Measurements from ENCODE around the gene NEK10. TPM values are rescaled to one million over a fixed set of nuclear protein-coding genes. Genes with fewer than 3 reads are reported as not detected.
"Not testable (repeated sequence)": the region's sequence is repeated elsewhere in the genome, so short reads cannot be mapped to it uniquely, and the experiment has no call there.

NEK10 gene
- total RNA-seq, 1 donor from 2014 or later, result 4.2 TPM

DNA sequence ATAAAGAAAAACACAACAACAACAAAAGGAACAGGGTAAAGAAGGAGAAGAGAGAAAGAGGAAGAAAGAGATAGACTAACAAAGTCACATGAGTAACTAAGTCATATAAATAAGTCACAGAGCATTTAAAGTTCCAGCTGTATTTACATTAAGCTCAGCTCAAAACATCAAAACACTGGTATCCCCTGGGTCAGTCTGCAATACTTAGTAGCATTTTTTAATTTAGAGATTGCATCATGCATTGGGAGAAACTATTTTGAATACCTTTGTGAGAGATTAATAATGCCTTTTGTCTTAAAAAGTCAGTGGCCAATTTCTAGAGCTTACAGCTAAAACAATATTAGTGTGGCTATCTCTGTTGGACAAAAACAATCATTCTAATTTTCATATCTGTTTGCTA, 78.4 kb downstream of the NEK10 start:
- Mint-ChIP-seq H3K9me3 (no peaks in the 10 kb centered on the region), H3K4me3 (no peak overlapping the region), H3K36me3 (no peaks in the 10 kb centered on the region), H3K27me3 (no peaks in the 10 kb centered on the region), H3K27ac (no peak overlapping the region), H3K4me1 (ENCODE audit: unreplicated experiment) (no peaks in the 10 kb centered on the region)
- no peak for DNase-seq (ENCODE audit: extremely low spot score, unreplicated experiment)
- TF ChIP-seq, protein P1, sequence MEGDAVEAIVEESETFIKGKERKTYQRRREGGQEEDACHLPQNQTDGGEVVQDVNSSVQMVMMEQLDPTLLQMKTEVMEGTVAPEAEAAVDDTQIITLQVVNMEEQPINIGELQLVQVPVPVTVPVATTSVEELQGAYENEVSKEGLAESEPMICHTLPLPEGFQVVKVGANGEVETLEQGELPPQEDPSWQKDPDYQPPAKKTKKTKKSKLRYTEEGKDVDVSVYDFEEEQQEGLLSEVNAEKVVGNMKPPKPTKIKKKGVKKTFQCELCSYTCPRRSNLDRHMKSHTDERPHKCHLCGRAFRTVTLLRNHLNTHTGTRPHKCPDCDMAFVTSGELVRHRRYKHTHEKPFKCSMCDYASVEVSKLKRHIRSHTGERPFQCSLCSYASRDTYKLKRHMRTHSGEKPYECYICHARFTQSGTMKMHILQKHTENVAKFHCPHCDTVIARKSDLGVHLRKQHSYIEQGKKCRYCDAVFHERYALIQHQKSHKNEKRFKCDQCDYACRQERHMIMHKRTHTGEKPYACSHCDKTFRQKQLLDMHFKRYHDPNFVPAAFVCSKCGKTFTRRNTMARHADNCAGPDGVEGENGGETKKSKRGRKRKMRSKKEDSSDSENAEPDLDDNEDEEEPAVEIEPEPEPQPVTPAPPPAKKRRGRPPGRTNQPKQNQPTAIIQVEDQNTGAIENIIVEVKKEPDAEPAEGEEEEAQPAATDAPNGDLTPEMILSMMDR (conservative IDR thresholded peaks at IDR 0.05), result no peak

DNA sequence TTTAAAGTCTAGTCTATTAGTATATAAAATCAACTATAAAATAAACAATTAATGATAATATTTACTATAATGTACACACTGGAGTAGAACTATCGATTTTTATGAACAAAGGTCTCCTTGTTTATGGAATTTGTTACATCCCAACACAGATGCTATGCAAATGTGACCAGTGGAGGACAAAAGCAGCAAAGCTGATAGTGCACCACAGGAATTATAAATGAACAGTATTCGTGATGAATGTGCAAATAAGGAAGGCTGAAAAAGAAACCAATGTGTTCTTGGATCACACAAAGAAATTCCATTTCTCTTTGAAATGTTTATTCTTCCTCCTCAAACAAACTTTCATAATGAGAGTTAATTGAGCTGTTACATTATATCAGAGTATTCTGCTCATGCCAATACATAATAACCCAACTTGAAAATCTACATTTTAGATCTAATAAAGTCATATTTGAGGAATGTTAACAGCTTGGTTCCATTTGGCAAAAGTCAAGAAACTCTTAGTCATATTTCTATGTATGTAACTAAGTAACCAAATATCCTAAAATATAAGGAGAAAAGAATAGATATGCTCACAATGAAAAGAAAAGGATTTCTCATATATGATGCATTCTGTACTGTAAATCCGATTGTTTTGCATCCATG, 79.3 kb downstream of the NEK10 start:
- Mint-ChIP-seq H3K27ac (no peak overlapping the region), H3K9me3 (no peaks in the 10 kb centered on the region), H3K4me3 (no peak overlapping the region), H3K27me3 (no peaks in the 10 kb centered on the region), H3K4me1 (ENCODE audit: unreplicated experiment) (no peaks in the 10 kb centered on the region), H3K36me3 (no peaks in the 10 kb centered on the region)
- TF ChIP-seq, protein P1 (conservative IDR thresholded peaks at IDR 0.05), result no peak
- DNase-seq (ENCODE audit: extremely low spot score, unreplicated experiment), result no peak

DNA sequence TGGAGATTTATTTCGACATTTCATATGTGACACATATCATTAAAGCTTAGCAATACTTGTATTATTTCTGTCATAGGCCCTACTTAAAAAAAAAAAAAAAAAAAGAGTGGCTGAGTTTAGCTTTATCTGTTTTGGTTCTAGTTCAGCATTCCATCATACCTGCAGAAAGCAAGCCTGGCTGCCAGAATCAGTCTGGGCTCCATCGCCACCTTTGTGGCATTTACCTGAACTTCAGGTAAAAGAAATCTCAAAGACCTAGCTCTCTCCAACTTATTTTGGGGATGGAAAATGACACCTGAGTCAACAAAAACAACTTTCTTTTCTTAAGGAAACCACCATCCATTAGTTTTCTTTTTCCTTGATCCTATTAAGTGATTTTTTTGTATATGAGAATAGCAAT, 82.1 kb downstream of the NEK10 start:
- Mint-ChIP-seq H3K4me1 (ENCODE audit: unreplicated experiment) (no peaks in the 10 kb centered on the region), H3K27ac (no peak overlapping the region), H3K27me3 (no peaks in the 10 kb centered on the region), H3K9me3 (no peaks in the 10 kb centered on the region), H3K4me3 (no peak overlapping the region), H3K36me3 (no peaks in the 10 kb centered on the region)
- TF ChIP-seq, protein P1 (conservative IDR thresholded peaks at IDR 0.05), result no peak
- no peak for DNase-seq (ENCODE audit: extremely low spot score, unreplicated experiment)

DNA sequence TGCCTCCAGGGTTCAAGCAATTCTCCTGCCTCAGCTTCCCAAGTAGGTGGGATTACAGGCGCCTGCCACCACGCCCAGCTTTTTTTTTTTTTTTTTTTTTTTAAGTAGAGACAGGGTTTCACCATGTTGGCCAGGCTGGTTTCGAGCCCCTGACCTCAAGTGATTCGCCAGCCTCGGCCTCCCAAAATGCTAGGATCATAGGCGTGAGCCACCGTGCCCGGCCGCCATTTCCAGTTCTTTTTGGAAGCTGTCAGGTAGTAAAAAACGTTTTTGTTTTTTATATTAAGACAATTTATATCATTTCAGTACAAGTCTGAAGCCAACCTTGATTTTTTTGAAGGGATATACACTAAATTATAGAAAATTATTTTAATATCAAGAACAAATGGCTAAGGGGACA, 82.7 kb downstream of the NEK10 start:
- not testable (repeated sequence) for H3K4me3 Mint-ChIP-seq; H3K4me1 Mint-ChIP-seq (ENCODE audit: unreplicated experiment); DNase-seq (ENCODE audit: extremely low spot score, unreplicated experiment); H3K36me3 Mint-ChIP-seq; H3K27me3 Mint-ChIP-seq; H3K27ac Mint-ChIP-seq; H3K9me3 Mint-ChIP-seq

DNA sequence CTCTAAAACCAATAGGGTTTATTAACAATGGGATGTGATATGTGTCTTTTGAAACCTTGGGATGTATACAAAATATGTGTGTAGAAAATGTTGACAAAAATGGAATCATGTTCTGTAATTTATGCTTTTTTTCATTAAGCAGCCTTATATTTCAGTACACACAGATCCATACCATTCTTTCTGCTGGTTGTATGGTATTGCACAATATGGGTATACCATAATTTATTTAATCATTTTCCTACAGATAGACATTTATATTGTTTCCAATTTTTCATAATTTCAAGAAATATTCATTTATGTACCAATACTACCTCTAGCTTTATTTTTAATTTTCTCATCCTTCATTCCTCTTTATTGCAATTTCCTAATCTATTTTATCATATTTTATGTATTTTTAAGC, 83.5 kb downstream of the NEK10 start:
- Mint-ChIP-seq H3K9me3 (no peaks in the 10 kb centered on the region), H3K4me3 (no peak overlapping the region), H3K27ac (no peak overlapping the region), H3K36me3 (no peaks in the 10 kb centered on the region), H3K4me1 (ENCODE audit: unreplicated experiment) (no peaks in the 10 kb centered on the region), H3K27me3 (no peaks in the 10 kb centered on the region)
- TF ChIP-seq, protein P1 (conservative IDR thresholded peaks at IDR 0.05), result no peak
- no peak for DNase-seq (ENCODE audit: extremely low spot score, unreplicated experiment)

DNA sequence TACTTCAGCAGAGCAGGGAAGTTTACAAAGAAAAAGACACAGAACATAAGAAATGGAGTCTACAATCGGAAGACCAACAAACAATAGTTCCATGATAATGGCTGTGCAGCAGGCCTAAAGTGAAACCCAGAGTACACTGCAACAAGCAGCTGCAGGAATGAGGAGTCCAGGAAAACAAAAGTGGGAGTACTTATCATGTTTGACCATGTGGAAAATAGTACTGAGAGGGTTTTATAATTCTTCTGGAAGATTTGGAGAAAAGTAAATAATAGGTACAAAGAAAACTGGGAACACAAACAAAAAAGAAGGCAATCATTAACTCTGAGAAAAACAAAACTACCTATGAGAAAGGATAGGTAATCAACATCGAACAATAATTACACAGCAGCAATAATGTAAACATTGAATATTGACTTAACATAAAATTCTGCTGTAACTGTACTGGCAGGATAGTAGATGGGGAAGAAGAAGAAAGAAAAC, 87.5 kb downstream of the NEK10 start:
- Mint-ChIP-seq H3K9me3 (no peaks in the 10 kb centered on the region), H3K4me1 (ENCODE audit: unreplicated experiment) (no peaks in the 10 kb centered on the region), H3K27me3 (no peaks in the 10 kb centered on the region), H3K36me3 (no peaks in the 10 kb centered on the region), H3K27ac (no peak overlapping the region), H3K4me3 (no peak overlapping the region)
- TF ChIP-seq, protein P1 (conservative IDR thresholded peaks at IDR 0.05), result no peak
- DNase-seq (ENCODE audit: extremely low spot score, unreplicated experiment), result no peak

Data from type B pancreatic cell (in vitro differentiated cells).